ENCODE data around the gene FEM1B. TPM values are rescaled to one million over a fixed set of nuclear protein-coding genes. Genes with fewer than 3 reads are reported as not detected.

Gene FEM1B
- total RNA-seq, 1 experiment from 2014 or later: 41.0 TPM

- H3K36me3 ChIP-seq (ENCODE audit: control insufficient read depth, insufficient read depth, low read length): no peaks in the 10 kb centered on the region
- Mint-ChIP-seq H3K27ac (ENCODE audit: unreplicated experiment) (no peak overlapping the region), H3K27me3 (ENCODE audit: insufficient read depth, unreplicated experiment) (peaks cover 12% of the 10 kb centered on the region), H3K36me3 (ENCODE audit: insufficient read depth, unreplicated experiment) (no peaks in the 10 kb centered on the region), H3K4me1 (ENCODE audit: low read depth, unreplicated experiment) (peaks cover 6% of the 10 kb centered on the region), H3K4me3 (ENCODE audit: unreplicated experiment) (no peak overlapping the region), H3K9me3 (ENCODE audit: unreplicated experiment) (no peaks in the 10 kb centered on the region)
- TF ChIP-seq CTCF (IDR thresholded peaks at IDR 0.05; ENCODE audit: insufficient read depth in 1 of 2, low read depth in 1 of 2, low read length in 1 of 2, severe bottlenecking in 1 of 2, unreplicated experiment in 1 of 2): no peak
- H3K4me3 ChIP-seq (ENCODE audit: low read depth, low read length): no peak overlapping the region
- ChIA-PET CTCF (no interaction called here), POLR2A (no interaction called here)
- H3K9me3 ChIP-seq: no peaks in the 10 kb centered on the region
- DNase-seq: no peak
- no peaks in the 10 kb centered on the region for H3K4me1 ChIP-seq
- no TSS peak for BruUV-seq (replicated peaks)
- intact Hi-C loops (cut with micrococcal nuclease; ENCODE audit: unreplicated experiment): no loop called here
- no peaks in the 10 kb centered on the region for H3K27me3 ChIP-seq (replicated peaks; ENCODE audit: control insufficient read depth, insufficient read depth, low read length)
These were observed 56.4 kb downstream of the FEM1B start for GRCh38 chr15:68333775-68334470.

GRCh38 chr15:68334661-68335124, 57.1 kb downstream of the FEM1B start:
- peaks cover 6% of the 10 kb centered on the region for H3K4me1 Mint-ChIP-seq (ENCODE audit: low read depth, unreplicated experiment)
- no peak overlapping the region for H3K4me3 ChIP-seq (ENCODE audit: low read depth, low read length)
- H3K4me3 Mint-ChIP-seq (ENCODE audit: unreplicated experiment): no peak overlapping the region
- H3K4me1 ChIP-seq: no peaks in the 10 kb centered on the region
- H3K36me3 Mint-ChIP-seq (ENCODE audit: insufficient read depth, unreplicated experiment): no peaks in the 10 kb centered on the region
- no peak for TF ChIP-seq CTCF (IDR thresholded peaks at IDR 0.05; ENCODE audit: insufficient read depth in 1 of 2, low read depth in 1 of 2, low read length in 1 of 2, severe bottlenecking in 1 of 2, unreplicated experiment in 1 of 2)
- H3K27me3 ChIP-seq (replicated peaks; ENCODE audit: control insufficient read depth, insufficient read depth, low read length): no peaks in the 10 kb centered on the region
- no peaks in the 10 kb centered on the region for H3K9me3 ChIP-seq
- POLR2A ChIA-PET: no interaction called here
- BruUV-seq (replicated peaks): no TSS peak
- intact Hi-C loops (cut with micrococcal nuclease; ENCODE audit: unreplicated experiment): no loop called here
- no peaks in the 10 kb centered on the region for H3K36me3 ChIP-seq (ENCODE audit: control insufficient read depth, insufficient read depth, low read length)
- peaks cover 12% of the 10 kb centered on the region for H3K27me3 Mint-ChIP-seq (ENCODE audit: insufficient read depth, unreplicated experiment)
- H3K27ac Mint-ChIP-seq (ENCODE audit: unreplicated experiment): no peak overlapping the region
- no peaks in the 10 kb centered on the region for H3K9me3 Mint-ChIP-seq (ENCODE audit: unreplicated experiment)
- DNase-seq: no peak
- CTCF ChIA-PET: no interaction called here

GRCh38 chr15:68335251-68335650, 57.7 kb downstream of the FEM1B start:
- ChIA-PET POLR2A (no interaction called here), CTCF (no interaction called here)
- Mint-ChIP-seq H3K27me3 (ENCODE audit: insufficient read depth, unreplicated experiment) (peaks cover 12% of the 10 kb centered on the region), H3K36me3 (ENCODE audit: insufficient read depth, unreplicated experiment) (no peaks in the 10 kb centered on the region), H3K27ac (ENCODE audit: unreplicated experiment) (no peak overlapping the region), H3K9me3 (ENCODE audit: unreplicated experiment) (no peaks in the 10 kb centered on the region), H3K4me1 (ENCODE audit: low read depth, unreplicated experiment) (peaks cover 6% of the 10 kb centered on the region), H3K4me3 (ENCODE audit: unreplicated experiment) (no peak overlapping the region)
- intact Hi-C loops (cut with micrococcal nuclease; ENCODE audit: unreplicated experiment): no loop called here
- Histone ChIP-seq H3K4me3 (ENCODE audit: low read depth, low read length) (no peak overlapping the region), H3K9me3 (no peaks in the 10 kb centered on the region), H3K4me1 (no peaks in the 10 kb centered on the region), H3K27me3 (replicated peaks; ENCODE audit: control insufficient read depth, insufficient read depth, low read length) (no peaks in the 10 kb centered on the region), H3K36me3 (ENCODE audit: control insufficient read depth, insufficient read depth, low read length) (no peaks in the 10 kb centered on the region)
- no peak for DNase-seq
- no peak for TF ChIP-seq CTCF (IDR thresholded peaks at IDR 0.05; ENCODE audit: insufficient read depth in 1 of 2, low read depth in 1 of 2, low read length in 1 of 2, severe bottlenecking in 1 of 2, unreplicated experiment in 1 of 2)
- no TSS peak for BruUV-seq (replicated peaks)

Data from Caco-2 (cell line).